GM12875 (cell line): ENCODE measurements around the gene RAMP2.

Source experiments
- H3K4me3 ChIP-seq: one replicate; pipeline ENCODE4 v1.5.1; 2011; ENCODE audit warnings: low read depth, low read length, control low read depth
- CTCF ChIP-seq: IDR thresholded peaks from 2 replicates; pipeline ENCODE4 v1.5.1; 2011; ENCODE audit warnings: low read depth, mild to moderate bottlenecking, control low read depth, inconsistent platforms, low read length, moderate library complexity, borderline replicate concordance; ENCODE audit not compliant: insufficient read depth

Gene RAMP2

GRCh38 chr17:42784811-42785592 is 24.0 kb downstream of the RAMP2 start:
- no peak for TF ChIP-seq CTCF
- no peak overlapping the region for H3K4me3 ChIP-seq

- no peak for TF ChIP-seq CTCF
- no peak overlapping the region for H3K4me3 ChIP-seq
Observed at GRCh38 chr17:42787266-42787665, 26.2 kb downstream of the RAMP2 start.

GRCh38 chr17:42791948-42792347 is 30.9 kb downstream of the RAMP2 start:
- TF ChIP-seq CTCF, result no peak
- no peak overlapping the region for H3K4me3 ChIP-seq

GRCh38 chr17:42792545-42792944 is 31.5 kb downstream of the RAMP2 start:
- H3K4me3 ChIP-seq, result no peak overlapping the region
- no peak for TF ChIP-seq CTCF

GRCh38 chr17:42795061-42795460 is 34.0 kb downstream of the RAMP2 start:
- H3K4me3 ChIP-seq, result no peak overlapping the region
- no peak for TF ChIP-seq CTCF

GRCh38 chr17:42795465-42795864 is 34.4 kb downstream of the RAMP2 start:
- TF ChIP-seq CTCF, result no peak
- H3K4me3 ChIP-seq, result no peak overlapping the region

- TF ChIP-seq CTCF, result no peak
- H3K4me3 ChIP-seq, result no peak overlapping the region
Observed at GRCh38 chr17:42796066-42796758, 35.2 kb downstream of the RAMP2 start.
